ENCODE results near the gene TTC28.

DNA sequence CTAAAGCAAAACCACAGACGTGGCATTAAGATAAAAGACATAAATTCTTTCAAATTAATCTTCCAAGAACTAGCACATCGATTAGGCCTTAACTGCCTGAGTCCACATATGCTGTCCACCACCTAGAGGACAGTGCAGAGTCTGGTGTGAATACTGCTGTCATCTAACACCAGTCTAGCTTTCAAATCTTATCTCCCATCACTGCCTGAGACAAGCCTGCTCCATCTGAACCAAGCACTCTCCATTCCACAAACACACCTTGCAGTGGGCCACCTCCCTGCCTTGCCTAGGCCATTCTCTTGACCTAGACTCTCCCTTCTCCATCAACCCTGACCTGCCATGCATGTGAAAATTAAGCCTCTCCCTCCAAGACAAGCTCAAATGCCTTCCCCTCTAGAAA lies 631.1 kb downstream of the TTC28 start:
- TF ChIP-seq EP300 (IDR thresholded peaks at IDR 0.05) (no peak), POLR2A (IDR thresholded peaks at IDR 0.05) (no peak), POLR2AphosphoS5 (IDR thresholded peaks at IDR 0.05) (no peak)
- TF ChIP-seq, protein P1, sequence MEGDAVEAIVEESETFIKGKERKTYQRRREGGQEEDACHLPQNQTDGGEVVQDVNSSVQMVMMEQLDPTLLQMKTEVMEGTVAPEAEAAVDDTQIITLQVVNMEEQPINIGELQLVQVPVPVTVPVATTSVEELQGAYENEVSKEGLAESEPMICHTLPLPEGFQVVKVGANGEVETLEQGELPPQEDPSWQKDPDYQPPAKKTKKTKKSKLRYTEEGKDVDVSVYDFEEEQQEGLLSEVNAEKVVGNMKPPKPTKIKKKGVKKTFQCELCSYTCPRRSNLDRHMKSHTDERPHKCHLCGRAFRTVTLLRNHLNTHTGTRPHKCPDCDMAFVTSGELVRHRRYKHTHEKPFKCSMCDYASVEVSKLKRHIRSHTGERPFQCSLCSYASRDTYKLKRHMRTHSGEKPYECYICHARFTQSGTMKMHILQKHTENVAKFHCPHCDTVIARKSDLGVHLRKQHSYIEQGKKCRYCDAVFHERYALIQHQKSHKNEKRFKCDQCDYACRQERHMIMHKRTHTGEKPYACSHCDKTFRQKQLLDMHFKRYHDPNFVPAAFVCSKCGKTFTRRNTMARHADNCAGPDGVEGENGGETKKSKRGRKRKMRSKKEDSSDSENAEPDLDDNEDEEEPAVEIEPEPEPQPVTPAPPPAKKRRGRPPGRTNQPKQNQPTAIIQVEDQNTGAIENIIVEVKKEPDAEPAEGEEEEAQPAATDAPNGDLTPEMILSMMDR (IDR thresholded peaks at IDR 0.05), result no peak

All from gastroesophageal sphincter (tissue), 3 donors.